Measurements from ENCODE around the gene MICALL2.

Gene MICALL2

GRCh38 chr7:1388021-1388702, 71.1 kb downstream of the MICALL2 start:
- DNase-seq = no peak

- no peak for DNase-seq
These were observed 72.0 kb downstream of the MICALL2 start for GRCh38 chr7:1387261-1387660.

DNA sequence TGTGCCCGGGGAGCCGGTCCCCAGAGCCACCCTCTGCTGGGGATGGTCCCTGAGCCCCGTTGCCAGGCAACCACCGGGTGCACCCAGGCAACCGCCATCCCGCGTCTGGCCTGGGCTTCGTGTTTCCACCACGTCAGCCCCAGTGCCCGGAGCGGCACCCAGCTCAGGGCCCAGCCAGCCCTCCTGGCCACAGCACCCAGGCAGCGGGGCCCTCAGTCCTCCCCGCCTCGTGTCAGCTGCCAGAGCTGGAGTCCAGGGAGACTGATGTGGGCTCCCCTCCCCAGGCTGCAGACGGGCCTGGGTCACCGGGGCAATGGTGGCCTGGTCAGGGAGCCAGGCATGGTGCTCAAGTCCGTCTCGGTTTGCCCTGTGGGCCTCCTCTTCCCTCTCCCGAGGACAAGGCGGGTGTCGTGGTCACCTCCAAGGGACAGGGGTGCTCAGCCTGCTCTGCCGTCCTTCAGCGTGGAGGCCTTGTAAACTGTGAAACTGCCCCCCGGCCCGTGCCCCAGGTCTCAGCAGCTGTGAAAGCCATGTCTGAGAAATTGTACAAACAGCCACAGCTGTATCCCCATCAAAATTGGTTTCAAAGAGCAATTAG, 72.5 kb downstream of the MICALL2 start:
- DNase-seq = no peak

GRCh38 chr7:1385809-1386622, 73.3 kb downstream of the MICALL2 start:
- DNase-seq = no peak

DNA sequence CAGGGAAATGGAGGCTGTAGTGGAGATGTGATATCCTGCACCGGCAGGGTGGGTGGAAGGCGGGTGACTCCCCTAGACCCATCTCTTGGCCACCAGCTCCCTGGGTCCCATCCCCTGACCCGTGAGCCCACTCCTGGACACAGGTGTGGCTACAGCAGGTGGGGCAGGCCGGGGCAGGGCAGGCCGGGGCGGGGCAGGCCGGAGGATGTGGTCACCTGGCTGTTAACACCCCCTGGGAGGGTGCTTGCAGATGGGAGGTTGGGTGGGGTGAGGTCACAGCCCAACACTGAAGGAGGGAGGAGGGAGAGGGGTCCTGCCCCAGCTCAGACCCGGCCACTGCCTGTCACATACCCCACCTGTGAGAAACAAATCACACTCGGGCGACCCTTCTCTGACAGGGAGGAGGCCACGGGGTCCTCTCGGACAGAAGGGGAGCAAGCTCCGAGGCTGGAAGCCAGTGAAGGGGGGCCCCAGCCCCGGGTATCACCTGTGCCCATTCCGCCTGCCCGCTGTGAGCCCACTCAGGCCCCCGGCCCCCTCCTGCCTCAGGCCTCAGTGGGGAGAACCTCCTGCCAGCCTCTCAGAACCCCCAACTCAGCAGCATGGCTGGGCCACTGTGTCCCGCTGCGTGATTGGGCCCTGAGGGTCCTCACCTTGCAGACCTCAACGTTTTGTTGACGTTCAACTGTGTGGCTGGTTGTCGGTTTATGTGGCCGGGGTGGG, 74.0 kb downstream of the MICALL2 start:
- no peak for DNase-seq

Measured in effector CD4-positive, alpha-beta T cell (primary cell).